Measurements from ENCODE around the gene XPC. TPM values are rescaled to one million over a fixed set of nuclear protein-coding genes. Genes with fewer than 3 reads are reported as not detected.

Gene XPC
- total and polyA plus RNA-seq, 2 of the 8 experiments (the other 6 are each of a cell fraction or from before 2014, with no cell fraction given), result 8.8 to 27.3 TPM

DNA sequence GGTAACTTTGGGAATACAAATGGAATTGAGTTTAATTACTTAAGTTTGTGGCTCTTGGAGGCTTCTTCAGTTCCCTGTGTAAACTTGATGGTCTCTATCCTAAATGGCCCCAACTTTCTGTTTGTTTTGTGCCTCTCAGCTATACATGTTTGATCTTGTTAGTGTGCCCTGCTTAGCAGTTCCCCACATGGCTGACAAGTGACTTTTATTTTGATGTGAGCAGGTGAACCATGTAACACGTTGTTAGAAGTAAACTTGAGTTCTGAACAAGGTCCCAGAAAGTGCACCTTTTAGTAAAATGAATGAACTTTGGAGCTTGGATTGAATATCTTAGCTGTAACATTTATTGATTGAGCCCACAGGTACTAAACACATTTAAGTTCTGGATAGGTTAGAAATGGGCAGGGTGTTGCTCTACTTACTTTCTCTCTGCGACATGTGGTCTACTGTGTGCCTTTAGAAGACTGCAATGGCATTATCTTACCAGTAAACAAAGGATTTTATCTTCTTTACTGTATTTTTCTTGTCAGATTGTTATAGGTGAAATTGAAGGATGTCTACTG lies 4.7 kb upstream of the XPC start:
- Histone ChIP-seq H3K27me3 (replicated peaks in 1 of 4; ENCODE audit: control insufficient read depth in 3 of 4, extremely low read depth in 1 of 4, insufficient read depth in 3 of 4, low read length in 3 of 4) (peaks cover 0 to 1% (median 0%) of the 10 kb centered on the region in 4 experiments; a peak in 2 of 7 replicates), H3K23me2 (ENCODE audit: low read depth, low read length) (peaks cover 2% of the 10 kb centered on the region), H2BK20ac (ENCODE audit: low read length) (no peak overlapping the region), H4K5ac (ENCODE audit: insufficient read length, low read depth, low read length) (no peak overlapping the region), H4K20me1 (replicated peaks in 1 of 2; ENCODE audit: control insufficient read depth in 1 of 2, insufficient read depth in 2 of 2, low read length in 2 of 2) (peaks cover 0 to 2% of the 10 kb centered on the region in 2 experiments), H3K18ac (ENCODE audit: extremely low read depth, low read length) (no peak overlapping the region), H2BK120ac (replicated peaks; ENCODE audit: low read depth, low read length) (no peak overlapping the region), H2BK12ac (ENCODE audit: low read depth, low read length) (no peak overlapping the region), H4K91ac (replicated peaks; ENCODE audit: insufficient read length, low read length) (no peak overlapping the region), H4K8ac (ENCODE audit: extremely low read depth, insufficient read depth, low read length) (no peak overlapping the region), H3K23ac (ENCODE audit: insufficient read length) (no peak overlapping the region), H2BK15ac (ENCODE audit: low read length) (no peak overlapping the region), H3K56ac (replicated peaks; ENCODE audit: insufficient read length, low read depth, low read length) (no peak overlapping the region), H3K79me1 (ENCODE audit: low read depth, low read length) (0 out of 2 replicates have a peak, but pooled peaks cover 3% of the 10 kb centered on the region), H3K9me3 (ENCODE audit: insufficient read depth in 2 of 2, low read depth in 1 of 2, low read length in 1 of 2) (no peaks in the 10 kb centered on the region), H3K4ac (replicated peaks; ENCODE audit: insufficient read length, low read depth, low read length) (no peak overlapping the region), H3K4me2 (ENCODE audit: insufficient read depth in 1 of 2, low read depth in 2 of 2, low read length in 2 of 2) (no peak overlapping the region), H3K9ac (replicated peaks in 1 of 4; ENCODE audit: extremely low read depth in 1 of 4, low read depth in 3 of 4, low read length in 3 of 4) (no peak overlapping the region), H2BK5ac (ENCODE audit: low read depth, low read length) (no peak overlapping the region), H2AFZ (ENCODE audit: low read length) (no peak overlapping the region), H3K79me2 (ENCODE audit: control insufficient read depth in 1 of 2, insufficient read depth in 2 of 2, low read length in 2 of 2) (peaks cover 0 to 38% of the 10 kb centered on the region in 2 experiments), H3K14ac (ENCODE audit: insufficient read length) (no peak overlapping the region), H3K36me3 (ENCODE audit: control insufficient read depth in 2 of 4, insufficient read depth in 4 of 4, low read length in 3 of 4) (peaks cover 4 to 52% (median 23%) of the 10 kb centered on the region in 4 experiments; a peak in 7 of 8 replicates), H3K4me3 (ENCODE audit: extremely low read depth in 1 of 4, insufficient read depth in 2 of 4, low read depth in 3 of 4, low read length in 4 of 4) (no peak overlapping the region), H3K27ac (ENCODE audit: low read depth, low read length) (no peak overlapping the region), H3K4me1 (replicated peaks in 1 of 4; ENCODE audit: control insufficient read depth in 3 of 4, insufficient read depth in 4 of 4, low read length in 3 of 4) (no peaks in the 10 kb centered on the region; a peak in 2 of 7 replicates), H2AK5ac (ENCODE audit: low read depth, low read length) (no peak overlapping the region)
- CTCF ChIA-PET (ENCODE audit: partially characterized antibody), result interaction anchor here (0.8 to 1.7 kb wide), 3 partner anchors 21 to 287 kb away, joined by 3 to 6 read pairs (median 4); no protein-coding TSS in a partner anchor
- POLR2A ChIA-PET (ENCODE audit: partially characterized antibody), result no interaction called here
- DNase-seq (ENCODE audit: low read depth in 1 of 2, low spot score in 2 of 2), result no peak
- 78% methylated on average over 2 of the region's 2 CpGs; no CpG with 5 or more reads in 1 of the 2 experiments for WGBS, 2 experiments (ENCODE audit: extremely low coverage in 1 of 2, insufficient coverage in 1 of 2, insufficient read length in 1 of 2, insufficient replicate concordance in 2 of 2, low coverage in 1 of 2, low lambda C conversion rate in 2 of 2, missing lambda C conversion rate in 1 of 2)
- no peak for FAIRE-seq
- TF ChIP-seq GTF2F1 (IDR thresholded peaks at IDR 0.05; ENCODE audit: borderline replicate concordance, low read depth, low read length), result no peak
- TF ChIP-seq CREB1 (IDR thresholded peaks at IDR 0.05), result no peak
- no peak for TF ChIP-seq RXRA (IDR thresholded peaks at IDR 0.05; ENCODE audit: insufficient read depth, low read depth, low read length)
- no peak for TF ChIP-seq SP4 (IDR thresholded peaks at IDR 0.05; ENCODE audit: low read length)
- no peak for TF ChIP-seq KDM5A (IDR thresholded peaks at IDR 0.05; ENCODE audit: low read length)
- no peak for TF ChIP-seq RBBP5 (IDR thresholded peaks at IDR 0.05; ENCODE audit: borderline replicate concordance, low read depth, low read length)
- TF ChIP-seq CTCF (IDR thresholded peaks at IDR 0.05; ENCODE audit: control extremely low read depth in 1 of 3, insufficient read depth in 1 of 3, low read depth in 1 of 3, low read length in 3 of 3), result no peak
- no peak for TF ChIP-seq TEAD4 (IDR thresholded peaks at IDR 0.05; ENCODE audit: low read depth, low read length)
- no peak for TF ChIP-seq ASH2L (IDR thresholded peaks at IDR 0.05; ENCODE audit: low read length)
- TF ChIP-seq SRF (IDR thresholded peaks at IDR 0.05; ENCODE audit: low read depth, low read length), result no peak
- TF ChIP-seq CBX5 (IDR thresholded peaks at IDR 0.05; ENCODE audit: low read depth, low read length), result no peak

Measured in H1 (cell line).